Raji (cell line): ENCODE data around the gene MFAP3.

Source experiments
- POLR2A ChIP-seq: IDR thresholded peaks from 2 replicates; pipeline ENCODE4 v1.6.1; 2011; ENCODE audit warnings: low read depth, low read length, control low read depth; ENCODE audit not compliant: insufficient read depth

MFAP3 gene

DNA sequence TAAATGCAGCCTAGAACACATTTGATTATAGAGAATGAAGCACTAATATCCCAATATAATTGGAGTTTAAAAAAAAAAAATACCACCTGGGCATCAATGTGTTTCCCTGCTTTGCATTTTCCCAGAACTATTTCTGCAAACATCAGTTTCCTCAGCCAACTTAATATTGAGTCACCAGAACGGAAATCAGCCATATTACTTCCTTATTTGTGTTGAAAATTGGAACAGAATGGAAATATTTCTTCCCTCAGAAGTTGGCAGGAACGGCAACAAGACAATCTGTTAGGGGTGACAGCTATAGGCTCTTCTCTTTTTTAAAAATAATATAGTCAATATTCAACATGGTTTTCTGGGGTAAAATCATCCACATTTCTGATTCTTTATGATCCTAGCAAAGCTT lies 4.0 kb downstream of the MFAP3 start:
- TF ChIP-seq POLR2A, result no peak

- TF ChIP-seq POLR2A, result no peak
These were observed 5.3 kb downstream of the MFAP3 start for GRCh38 chr5:154044099-154044498.

GRCh38 chr5:154044581-154044980 lies 5.8 kb downstream of the MFAP3 start:
- no peak for TF ChIP-seq POLR2A

GRCh38 chr5:154046486-154046885 lies 7.7 kb downstream of the MFAP3 start:
- TF ChIP-seq POLR2A, result no peak

- TF ChIP-seq POLR2A, result no peak
These were observed 8.6 kb downstream of the MFAP3 start for GRCh38 chr5:154047324-154047723.

- TF ChIP-seq POLR2A, result no peak
These were observed 10.9 kb downstream of the MFAP3 start for GRCh38 chr5:154049636-154050035.

GRCh38 chr5:154053468-154053867 lies 14.7 kb downstream of the MFAP3 start:
- TF ChIP-seq POLR2A, result no peak

- no peak for TF ChIP-seq POLR2A
These were observed 16.4 kb downstream of the MFAP3 start for GRCh38 chr5:154055201-154055600.

GRCh38 chr5:154058055-154059038 lies 19.6 kb downstream of the MFAP3 start:
- no peak for TF ChIP-seq POLR2A

DNA sequence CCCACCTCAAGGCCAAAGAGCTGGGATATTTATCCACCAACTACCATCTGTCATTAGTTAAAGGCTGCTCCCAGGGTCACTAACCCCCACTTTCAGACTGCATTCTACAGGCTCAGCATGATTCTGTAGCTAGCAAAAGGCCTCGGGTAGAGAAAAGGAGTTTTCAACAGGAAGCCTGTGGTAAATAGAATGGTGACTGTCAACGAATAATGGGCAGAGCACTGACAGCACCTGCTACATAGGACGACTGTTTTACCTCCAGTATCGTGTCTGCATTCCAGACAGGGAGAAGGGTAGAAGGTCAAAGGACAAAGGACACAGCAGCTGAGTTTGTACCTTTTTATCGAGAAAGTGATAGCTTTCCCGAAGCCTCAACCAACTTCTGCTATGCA lies 20.3 kb downstream of the MFAP3 start:
- no peak for TF ChIP-seq POLR2A

DNA sequence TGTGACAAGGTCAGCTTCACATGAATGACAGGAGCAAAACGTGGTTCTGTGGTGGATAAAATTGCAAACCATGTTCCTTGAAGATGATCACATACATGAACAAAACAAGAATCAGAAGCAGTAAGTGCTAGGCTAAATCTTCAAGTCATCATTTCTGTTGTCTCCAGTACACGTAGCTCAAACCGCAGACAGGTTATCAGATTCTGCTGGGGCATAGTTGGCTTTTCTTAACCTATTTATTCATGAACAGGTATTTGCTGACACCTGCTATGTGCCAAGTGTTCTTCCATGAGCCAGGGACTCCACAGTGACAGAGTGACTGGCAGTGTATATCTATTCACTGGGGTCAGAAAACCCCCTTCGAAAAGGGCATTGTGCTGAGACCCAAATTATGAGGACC lies 20.8 kb downstream of the MFAP3 start:
- TF ChIP-seq POLR2A, result no peak

DNA sequence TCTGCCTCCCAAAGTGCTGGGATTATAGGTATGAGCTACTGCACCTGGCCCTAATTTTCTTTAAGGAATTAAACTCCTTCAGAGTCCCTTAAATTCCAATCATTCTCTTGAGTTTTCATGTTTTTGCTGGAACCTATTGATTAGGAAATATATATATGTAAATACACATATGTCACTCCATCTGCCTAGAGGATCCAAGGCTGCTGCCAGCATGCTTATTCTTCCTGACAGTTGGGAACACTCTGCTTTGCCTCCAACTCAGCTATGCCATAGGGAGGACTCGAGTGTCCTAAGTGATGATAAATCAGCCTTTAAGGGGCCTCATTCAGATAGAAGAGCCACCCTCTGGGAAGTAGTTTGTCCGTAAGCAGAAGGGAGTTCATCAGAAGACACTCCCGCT lies 21.8 kb downstream of the MFAP3 start:
- no peak for TF ChIP-seq POLR2A

GRCh38 chr5:154063372-154063771 lies 24.6 kb downstream of the MFAP3 start:
- TF ChIP-seq POLR2A, result no peak

GRCh38 chr5:154065971-154066370 lies 27.2 kb downstream of the MFAP3 start:
- TF ChIP-seq POLR2A, result no peak

DNA sequence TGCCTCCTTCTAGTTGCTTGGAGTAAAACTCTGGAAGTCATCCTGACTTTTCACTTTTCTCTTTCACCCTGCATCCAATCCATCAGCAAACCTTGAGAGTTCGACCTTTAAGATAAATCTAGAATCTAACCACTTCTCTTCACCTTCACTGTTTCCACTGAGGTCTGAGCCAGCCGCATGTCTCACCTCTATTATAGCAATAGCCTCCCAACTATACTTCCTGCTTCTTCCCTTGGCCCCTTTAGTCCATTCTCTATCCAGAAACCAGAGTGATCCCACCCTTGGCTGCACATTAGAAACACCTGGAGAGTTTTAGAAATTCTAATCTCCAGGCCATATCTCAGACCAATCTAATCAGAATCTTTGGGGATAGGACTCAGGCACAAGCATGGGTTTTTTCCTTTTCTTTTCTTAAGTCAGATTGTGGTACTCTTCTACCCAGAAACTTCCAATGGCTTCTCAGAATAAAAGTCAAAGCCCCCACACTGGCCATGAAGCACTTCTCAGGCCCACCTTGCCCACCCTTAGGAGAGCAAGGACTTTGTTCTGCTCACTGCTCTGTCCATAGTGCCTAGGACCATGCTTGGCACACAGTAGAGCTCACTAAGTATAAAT lies 33.1 kb downstream of the MFAP3 start:
- TF ChIP-seq POLR2A, result no peak
